Activated effector memory CD4-positive, alpha-beta T cell treated with anti-CD3 and anti-CD28 coated beads, Interleukin-2, amount 50 U/mL, for 16 hours (primary cell): ENCODE data around the gene CSN3.
"Not testable (repeated sequence)": the region's sequence is repeated elsewhere in the genome, so short reads cannot be mapped to it uniquely, and the experiment has no call there.

Experiments used
- DNase-seq: peaks from one replicate; pipeline ENCODE4 v3.0.0-alpha.2; 2020

The CSN3 gene

GRCh38 chr4:70242297-70242696, at the start of gene CSN3:
TSS of gene CSN3 (plus strand) at chr4:70242597. CDS start at chr4:70244820, 2,223 bp downstream.
- DNase-seq: not testable (repeated sequence)

- DNase-seq: no peak
Measured at GRCh38 chr4:70192895-70193294, 49.5 kb upstream of the CSN3 start.

- no peak for DNase-seq
Measured at GRCh38 chr4:70195425-70195824, 47.0 kb upstream of the CSN3 start, which contains the start of gene ODAM. TSS of gene ODAM (plus strand) at chr4:70195725. CDS start at chr4:70196544, 819 bp downstream.

- no peak for DNase-seq
Measured at GRCh38 chr4:70196857-70197256, 45.5 kb upstream of the CSN3 start.

- DNase-seq: no peak
Measured at GRCh38 chr4:70197842-70198241, 44.6 kb upstream of the CSN3 start.

- no peak for DNase-seq
Measured at GRCh38 chr4:70203601-70204000, 38.8 kb upstream of the CSN3 start.

GRCh38 chr4:70212752-70213151, 29.6 kb upstream of the CSN3 start:
- not testable (repeated sequence) for DNase-seq

GRCh38 chr4:70216109-70216508, 26.3 kb upstream of the CSN3 start:
- not testable (repeated sequence) for DNase-seq

GRCh38 chr4:70216550-70216949, 25.8 kb upstream of the CSN3 start:
- not testable (repeated sequence) for DNase-seq

GRCh38 chr4:70221389-70221788, 21.0 kb upstream of the CSN3 start:
- DNase-seq: not testable (repeated sequence)

GRCh38 chr4:70221818-70222217, 20.6 kb upstream of the CSN3 start:
- DNase-seq: not testable (repeated sequence)

GRCh38 chr4:70225824-70226223, 16.6 kb upstream of the CSN3 start, which contains the start of gene FDCSP:
TSS of gene FDCSP (plus strand) at chr4:70226124. CDS start at chr4:70231195, 5,071 bp downstream.
- no peak for DNase-seq

- no peak for DNase-seq
Measured at GRCh38 chr4:70236125-70236524, 6.3 kb upstream of the CSN3 start.

- no peak for DNase-seq
Measured at GRCh38 chr4:70239131-70239883, 3.1 kb upstream of the CSN3 start.

- DNase-seq: no peak
Measured at GRCh38 chr4:70239884-70240591, 2.4 kb upstream of the CSN3 start.

- DNase-seq: no peak
Measured at GRCh38 chr4:70243091-70243490, 694 bp downstream of the CSN3 start.

GRCh38 chr4:70251250-70251944, 9.0 kb downstream of the CSN3 start:
- no peak for DNase-seq

- DNase-seq: no peak
Measured at GRCh38 chr4:70251945-70252277, 9.5 kb downstream of the CSN3 start.

GRCh38 chr4:70269674-70270073, 27.3 kb downstream of the CSN3 start:
- DNase-seq: no peak

- no peak for DNase-seq
Measured at GRCh38 chr4:70277121-70277520, 34.7 kb downstream of the CSN3 start.

GRCh38 chr4:70280567-70280966, 38.2 kb downstream of the CSN3 start:
- DNase-seq: no peak

GRCh38 chr4:70288651-70289050, 46.3 kb downstream of the CSN3 start:
- no peak for DNase-seq

- no peak for DNase-seq
Measured at GRCh38 chr4:70291341-70291740, 48.9 kb downstream of the CSN3 start.

- no peak for DNase-seq
Measured at GRCh38 chr4:70297576-70297975, 55.2 kb downstream of the CSN3 start.
